ENCODE data around the gene PAX5.

Gene PAX5

DNA sequence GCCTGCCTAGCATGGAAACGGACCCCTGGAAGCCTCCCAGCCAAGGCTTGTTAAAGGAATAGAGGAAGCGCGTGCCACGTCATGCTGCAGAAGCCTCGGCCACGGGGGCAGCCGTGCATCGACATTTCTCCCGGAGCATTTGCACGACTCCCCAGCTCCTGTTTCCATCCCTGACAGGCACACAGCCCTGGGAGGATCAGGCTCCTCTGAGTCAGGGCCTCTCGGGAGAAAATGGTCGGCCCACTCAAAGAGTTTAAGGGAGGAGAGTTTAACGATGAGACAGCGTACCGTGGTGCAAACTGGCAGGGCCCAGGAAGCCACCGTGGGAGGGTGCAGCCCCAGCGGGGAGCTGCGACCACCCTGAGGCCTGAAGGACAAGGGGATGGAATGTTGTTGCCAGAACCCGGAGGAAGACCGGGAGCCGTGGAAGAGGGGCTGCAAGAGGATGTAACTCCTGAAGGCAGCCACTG, 213.6 kb downstream of the PAX5 start:
- TF ChIP-seq SIN3A (IDR thresholded peaks at IDR 0.05; ENCODE audit: borderline replicate concordance, insufficient read depth, low read length) (no peak), FOXP2 (optimal IDR thresholded peaks at IDR 0.05; ENCODE audit: borderline replicate concordance, extremely low read depth, extremely low read length, insufficient read depth) (no peak), TAF1 (IDR thresholded peaks at IDR 0.05; ENCODE audit: borderline replicate concordance, insufficient read depth, low read length) (no peak), POLR2AphosphoS5 (IDR thresholded peaks at IDR 0.05; ENCODE audit: low read depth, low read length) (no peak)
- TF ChIP-seq, protein P1, sequence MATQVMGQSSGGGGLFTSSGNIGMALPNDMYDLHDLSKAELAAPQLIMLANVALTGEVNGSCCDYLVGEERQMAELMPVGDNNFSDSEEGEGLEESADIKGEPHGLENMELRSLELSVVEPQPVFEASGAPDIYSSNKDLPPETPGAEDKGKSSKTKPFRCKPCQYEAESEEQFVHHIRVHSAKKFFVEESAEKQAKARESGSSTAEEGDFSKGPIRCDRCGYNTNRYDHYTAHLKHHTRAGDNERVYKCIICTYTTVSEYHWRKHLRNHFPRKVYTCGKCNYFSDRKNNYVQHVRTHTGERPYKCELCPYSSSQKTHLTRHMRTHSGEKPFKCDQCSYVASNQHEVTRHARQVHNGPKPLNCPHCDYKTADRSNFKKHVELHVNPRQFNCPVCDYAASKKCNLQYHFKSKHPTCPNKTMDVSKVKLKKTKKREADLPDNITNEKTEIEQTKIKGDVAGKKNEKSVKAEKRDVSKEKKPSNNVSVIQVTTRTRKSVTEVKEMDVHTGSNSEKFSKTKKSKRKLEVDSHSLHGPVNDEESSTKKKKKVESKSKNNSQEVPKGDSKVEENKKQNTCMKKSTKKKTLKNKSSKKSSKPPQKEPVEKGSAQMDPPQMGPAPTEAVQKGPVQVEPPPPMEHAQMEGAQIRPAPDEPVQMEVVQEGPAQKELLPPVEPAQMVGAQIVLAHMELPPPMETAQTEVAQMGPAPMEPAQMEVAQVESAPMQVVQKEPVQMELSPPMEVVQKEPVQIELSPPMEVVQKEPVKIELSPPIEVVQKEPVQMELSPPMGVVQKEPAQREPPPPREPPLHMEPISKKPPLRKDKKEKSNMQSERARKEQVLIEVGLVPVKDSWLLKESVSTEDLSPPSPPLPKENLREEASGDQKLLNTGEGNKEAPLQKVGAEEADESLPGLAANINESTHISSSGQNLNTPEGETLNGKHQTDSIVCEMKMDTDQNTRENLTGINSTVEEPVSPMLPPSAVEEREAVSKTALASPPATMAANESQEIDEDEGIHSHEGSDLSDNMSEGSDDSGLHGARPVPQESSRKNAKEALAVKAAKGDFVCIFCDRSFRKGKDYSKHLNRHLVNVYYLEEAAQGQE (IDR thresholded peaks at IDR 0.05; ENCODE audit: insufficient read depth in 1 of 2, low read depth in 2 of 2, low read length in 2 of 2): no peak

DNA sequence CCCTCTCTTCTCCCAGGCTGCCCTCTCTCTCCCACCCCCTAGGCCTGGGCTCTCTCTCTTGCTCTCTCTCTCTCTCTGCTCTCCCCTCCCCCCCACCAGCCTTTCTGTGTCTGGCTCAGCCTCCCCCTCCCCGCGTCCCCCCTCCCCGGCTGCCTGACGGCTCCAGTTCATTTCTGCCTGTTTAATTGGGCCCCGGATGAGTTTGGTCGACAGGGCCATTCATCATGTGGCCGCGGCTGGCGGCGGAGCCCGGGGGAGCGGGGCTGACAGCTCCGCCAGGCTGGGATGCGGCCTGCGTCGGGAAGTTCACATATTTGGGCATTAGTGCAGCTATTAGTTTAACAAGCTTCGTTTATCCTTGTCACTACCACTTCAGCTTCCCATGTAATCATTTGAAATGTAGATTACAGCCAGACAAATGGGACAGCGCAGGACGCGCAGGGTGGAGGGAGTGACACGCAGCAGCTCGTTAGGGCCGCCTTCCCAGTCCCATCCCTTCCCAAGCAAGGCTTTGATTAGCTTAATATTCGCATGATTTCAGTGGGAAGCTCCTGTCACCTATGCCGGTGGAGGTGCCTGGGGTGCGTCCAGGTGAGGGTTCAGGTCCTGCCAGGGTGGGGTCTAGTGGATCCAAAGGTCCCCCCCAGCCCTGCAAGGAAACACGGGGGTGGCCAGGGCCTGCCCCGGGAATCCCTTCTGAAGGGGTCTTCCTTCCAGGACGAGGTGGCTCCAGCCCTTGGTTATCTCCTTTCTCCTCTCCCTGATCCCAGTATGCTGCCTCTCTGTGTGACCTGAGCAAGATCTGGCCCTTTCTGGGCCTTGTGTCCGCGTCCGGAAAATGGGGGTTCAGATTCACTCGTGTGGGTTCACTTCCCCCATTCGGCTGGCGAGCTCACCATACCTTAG, 214.8 kb downstream of the PAX5 start:
- no peak for TF ChIP-seq TAF1 (IDR thresholded peaks at IDR 0.05; ENCODE audit: borderline replicate concordance, insufficient read depth, low read length)
- TF ChIP-seq POLR2AphosphoS5 (IDR thresholded peaks at IDR 0.05; ENCODE audit: low read depth, low read length): no peak
- no peak for TF ChIP-seq SIN3A (IDR thresholded peaks at IDR 0.05; ENCODE audit: borderline replicate concordance, insufficient read depth, low read length)
- TF ChIP-seq, protein P1 (IDR thresholded peaks at IDR 0.05; ENCODE audit: insufficient read depth in 1 of 2, low read depth in 2 of 2, low read length in 2 of 2): no peak
- TF ChIP-seq FOXP2 (optimal IDR thresholded peaks at IDR 0.05; ENCODE audit: borderline replicate concordance, extremely low read depth, extremely low read length, insufficient read depth): no peak

DNA sequence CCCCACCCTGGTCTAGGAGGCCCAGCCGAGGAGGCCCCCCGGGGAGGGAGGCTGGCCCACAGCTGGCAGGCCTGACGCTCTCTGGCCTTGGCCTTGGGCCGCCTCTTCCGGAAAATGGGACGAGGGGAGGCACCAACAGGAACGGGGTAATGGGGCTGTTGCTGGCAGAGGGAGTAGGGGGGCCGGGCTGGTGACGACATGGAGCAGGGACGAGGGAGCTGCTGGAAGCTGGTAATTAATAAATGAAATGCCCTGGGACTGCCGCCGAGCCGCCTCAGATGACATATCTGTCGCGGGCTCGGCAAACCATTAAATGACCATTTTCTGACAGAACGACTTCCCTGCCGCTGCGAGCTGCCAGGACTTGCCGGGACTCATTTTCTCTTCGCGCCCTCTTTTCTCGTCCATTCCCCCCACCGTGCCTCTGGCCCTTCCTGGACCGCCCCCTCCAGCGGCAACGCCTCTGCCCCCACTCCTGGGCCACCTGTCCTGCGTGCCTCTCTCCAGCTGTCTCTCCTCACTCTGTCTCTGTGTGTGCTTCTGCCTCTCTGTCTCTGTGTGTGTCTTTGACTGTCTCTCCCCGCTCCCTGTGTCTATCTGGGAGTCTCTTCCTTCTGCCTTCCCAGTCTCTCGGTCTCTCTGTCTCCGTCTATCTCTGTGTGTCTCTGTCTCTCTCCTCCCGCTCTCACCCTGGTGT, 215.7 kb downstream of the PAX5 start:
- TF ChIP-seq FOXP2 (optimal IDR thresholded peaks at IDR 0.05; ENCODE audit: borderline replicate concordance, extremely low read depth, extremely low read length, insufficient read depth) (no peak), TAF1 (IDR thresholded peaks at IDR 0.05; ENCODE audit: borderline replicate concordance, insufficient read depth, low read length) (no peak), SIN3A (IDR thresholded peaks at IDR 0.05; ENCODE audit: borderline replicate concordance, insufficient read depth, low read length) (no peak), POLR2AphosphoS5 (IDR thresholded peaks at IDR 0.05; ENCODE audit: low read depth, low read length) (no peak)
- TF ChIP-seq, protein P1 (IDR thresholded peaks at IDR 0.05; ENCODE audit: insufficient read depth in 1 of 2, low read depth in 2 of 2, low read length in 2 of 2): no peak

DNA sequence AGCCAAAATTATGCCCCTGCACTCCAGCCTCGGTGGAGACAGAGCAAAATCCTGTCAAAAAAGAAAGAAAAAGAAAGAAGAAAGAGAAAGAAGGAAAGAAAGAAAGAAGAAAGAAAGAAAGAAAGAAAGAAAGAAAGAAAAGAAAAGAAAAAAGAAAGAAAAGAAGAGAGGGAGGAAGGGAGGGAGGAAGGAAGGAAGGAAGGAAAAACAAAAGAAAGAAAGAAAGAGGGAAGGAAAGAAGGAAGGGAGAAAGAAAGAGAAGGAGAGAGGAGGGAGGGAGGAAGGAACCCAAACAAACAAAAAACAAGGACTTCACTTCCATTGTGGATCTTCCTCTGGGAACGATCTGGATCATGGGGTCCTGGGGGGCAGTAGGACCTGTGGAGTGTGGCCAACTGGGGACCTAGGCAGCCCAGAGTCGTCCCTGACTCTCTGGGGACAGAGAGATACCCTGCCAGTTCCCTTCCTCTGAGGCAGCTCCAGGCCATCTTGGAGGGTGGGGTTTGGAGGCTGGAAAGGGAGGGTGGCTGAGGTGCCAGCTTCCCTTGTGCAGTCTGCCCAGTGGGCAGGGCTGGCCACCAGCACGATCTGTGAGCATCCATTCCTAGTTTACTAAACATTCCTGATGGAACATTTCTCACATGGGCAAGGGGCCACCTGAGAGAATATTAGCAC, 216.8 kb downstream of the PAX5 start:
- TF ChIP-seq, protein P1 (IDR thresholded peaks at IDR 0.05; ENCODE audit: insufficient read depth in 1 of 2, low read depth in 2 of 2, low read length in 2 of 2): no peak
- TF ChIP-seq TAF1 (IDR thresholded peaks at IDR 0.05; ENCODE audit: borderline replicate concordance, insufficient read depth, low read length) (no peak), POLR2AphosphoS5 (IDR thresholded peaks at IDR 0.05; ENCODE audit: low read depth, low read length) (no peak), SIN3A (IDR thresholded peaks at IDR 0.05; ENCODE audit: borderline replicate concordance, insufficient read depth, low read length) (no peak), FOXP2 (optimal IDR thresholded peaks at IDR 0.05; ENCODE audit: borderline replicate concordance, extremely low read depth, extremely low read length, insufficient read depth) (no peak)

Measured in PFSK-1 (cell line).